Subcutaneous abdominal adipose tissue (tissue), 5 donors: Measurements from ENCODE around the gene CBARP.
A peak's percentile ranks its signal among the peaks of the same experiment; 100 is the strongest.

Experiments
- H3K27ac ChIP-seq: one replicate; pipeline ENCODE4 v1.7.0; 2013; ENCODE audit warnings: low read depth, mild to moderate bottlenecking, inconsistent platforms, low read length, moderate library complexity
- H3K27me3 ChIP-seq, 5 donors: one replicate each; pipeline ENCODE4 v1.7.0; 2013; ENCODE audit warnings: low read length in 5 of 5, inconsistent platforms in 1 of 5; ENCODE audit not compliant: control insufficient read depth in 5 of 5, insufficient read depth in 4 of 5
- H3K36me3 ChIP-seq, 5 donors: one replicate each; pipeline ENCODE4 v1.7.0; 2013; ENCODE audit warnings: low read length in 5 of 5; ENCODE audit not compliant: control insufficient read depth in 5 of 5, insufficient read depth in 5 of 5
- H3K4me1 ChIP-seq, 5 donors: one replicate each; pipeline ENCODE4 v1.7.0; 2013; ENCODE audit warnings: low read length in 5 of 5, mild to moderate bottlenecking in 3 of 5, moderate library complexity in 1 of 5; ENCODE audit not compliant: control insufficient read depth in 5 of 5, insufficient read depth in 5 of 5
- H3K4me3 ChIP-seq, 5 donors: one replicate each; pipeline ENCODE4 v1.7.0; 2013; ENCODE audit warnings: low read length in 5 of 5, low read depth in 1 of 5
- H3K9ac ChIP-seq, 5 donors: one replicate each; pipeline ENCODE4 v1.7.0; 2013; ENCODE audit warnings: low read length in 5 of 5, mild to moderate bottlenecking in 4 of 5, moderate library complexity in 3 of 5
- H3K9me3 ChIP-seq, 5 donors: one replicate each; pipeline ENCODE4 v1.7.0; 2013; ENCODE audit warnings: low read length in 5 of 5; ENCODE audit not compliant: control insufficient read depth in 5 of 5
- donor health status: healthy.
- donor health status: healthy.
- donor health status: healthy.
- donor health status: healthy.
- donor health status: healthy.

CBARP gene

GRCh38 chr19:1237754-1238368, at the start of gene CBARP:
Gene CBARP (minus strand): TSS chr19:1238005. CDS start chr19:1236100, 1,905 bp downstream.
- no peaks in the 10 kb centered on the region for H3K36me3 ChIP-seq
- peak within 1 kb of the TSS in 2 of 5 donors; percentile 39 to 52 for H3K9ac ChIP-seq
- H3K27ac ChIP-seq: no peak within 1 kb of the TSS
- H3K4me1 ChIP-seq: peaks cover 0 to 59% (median 43%) of the 10 kb centered on the region in 5 donors
- peak within 1 kb of the TSS in 4 of 5 donors; percentile 40 to 70 (median 53) for H3K4me3 ChIP-seq
- H3K9me3 ChIP-seq: no peaks in the 10 kb centered on the region
- H3K27me3 ChIP-seq: peaks cover 0 to 11% (median 8%) of the 10 kb centered on the region in 5 donors

GRCh38 chr19:1286487-1287353, 48.9 kb upstream of the CBARP start:
- H3K9ac ChIP-seq: no peak overlapping the region

GRCh38 chr19:1285737-1286360, 48.0 kb upstream of the CBARP start, which contains the start of gene EFNA2:
Gene EFNA2 (plus strand): TSS chr19:1285873. CDS start chr19:1286169, 296 bp downstream.
- Histone ChIP-seq H3K27me3 (peaks cover 52 to 74% (median 70%) of the 10 kb centered on the region in 5 donors), H3K4me3 (no peak within 1 kb of the TSS), H3K4me1 (peaks cover 0 to 14% (median 8%) of the 10 kb centered on the region in 5 donors), H3K27ac (no peak within 1 kb of the TSS), H3K9me3 (no peaks in the 10 kb centered on the region), H3K9ac (no peak within 1 kb of the TSS), H3K36me3 (no peaks in the 10 kb centered on the region)

More at GRCh38 chr19:1286487-1287353, 48.9 kb upstream of the CBARP start:
- Histone ChIP-seq H3K9me3 (no peaks in the 10 kb centered on the region), H3K27me3 (peaks cover 54 to 83% (median 76%) of the 10 kb centered on the region in 5 donors), H3K27ac (no peak overlapping the region), H3K4me3 (no peak overlapping the region), H3K36me3 (no peaks in the 10 kb centered on the region), H3K4me1 (peaks cover 0 to 14% (median 8%) of the 10 kb centered on the region in 5 donors)

GRCh38 chr19:1284979-1285736, 47.4 kb upstream of the CBARP start:
- peaks cover 52 to 68% (median 65%) of the 10 kb centered on the region in 5 donors for H3K27me3 ChIP-seq
- H3K4me1 ChIP-seq: peaks cover 0 to 14% (median 8%) of the 10 kb centered on the region in 5 donors
- no peaks in the 10 kb centered on the region for H3K9me3 ChIP-seq
- no peak overlapping the region for H3K27ac ChIP-seq
- H3K4me3 ChIP-seq: no peak overlapping the region
- H3K9ac ChIP-seq: no peak overlapping the region
- no peaks in the 10 kb centered on the region for H3K36me3 ChIP-seq

GRCh38 chr19:1284293-1284978, 46.6 kb upstream of the CBARP start:
- Histone ChIP-seq H3K27ac (no peak overlapping the region), H3K4me3 (no peak overlapping the region), H3K36me3 (peaks cover 0 to 2% (median 1%) of the 10 kb centered on the region in 5 donors), H3K9me3 (no peaks in the 10 kb centered on the region), H3K4me1 (peaks cover 0 to 17% (median 13%) of the 10 kb centered on the region in 5 donors), H3K9ac (no peak overlapping the region), H3K27me3 (peaks cover 51 to 61% (median 59%) of the 10 kb centered on the region in 5 donors)

GRCh38 chr19:1283917-1284292, 46.1 kb upstream of the CBARP start:
- H3K4me1 ChIP-seq: peaks cover 0 to 17% (median 13%) of the 10 kb centered on the region in 5 donors

GRCh38 chr19:1283207-1283916, 45.6 kb upstream of the CBARP start:
- Histone ChIP-seq H3K4me3 (no peak overlapping the region), H3K27me3 (peaks cover 44 to 51% (median 48%) of the 10 kb centered on the region in 5 donors), H3K9ac (no peak overlapping the region), H3K27ac (no peak overlapping the region), H3K9me3 (no peaks in the 10 kb centered on the region), H3K36me3 (peaks cover 0 to 11% (median 8%) of the 10 kb centered on the region in 5 donors), H3K4me1 (peaks cover 0 to 17% (median 13%) of the 10 kb centered on the region in 5 donors)

More at GRCh38 chr19:1283917-1284292, 46.1 kb upstream of the CBARP start:
- Histone ChIP-seq H3K9ac (no peak overlapping the region), H3K9me3 (no peaks in the 10 kb centered on the region), H3K4me3 (no peak overlapping the region), H3K27ac (no peak overlapping the region), H3K36me3 (peaks cover 0 to 8% (median 6%) of the 10 kb centered on the region in 5 donors), H3K27me3 (peaks cover 46 to 56% (median 54%) of the 10 kb centered on the region in 5 donors)

- Histone ChIP-seq H3K4me1 (peaks cover 0 to 14% (median 10%) of the 10 kb centered on the region in 5 donors), H3K27me3 (peaks cover 38 to 44% (median 42%) of the 10 kb centered on the region in 5 donors), H3K9ac (no peak overlapping the region), H3K4me3 (no peak overlapping the region), H3K27ac (no peak overlapping the region), H3K9me3 (no peaks in the 10 kb centered on the region), H3K36me3 (peaks cover 0 to 15% (median 8%) of the 10 kb centered on the region in 5 donors)
Observed at GRCh38 chr19:1282588-1283206, 44.9 kb upstream of the CBARP start.
